Right kidney (tissue), 1 donor: Measurements from ENCODE around the gene MBD5.

Experiments
- DNase-seq: peaks from one replicate; pipeline ENCODE4 v3.0.0-alpha.2; 2016

The MBD5 gene

GRCh38 chr2:148221166-148221565 lies 200.3 kb downstream of the MBD5 start:
- DNase-seq, result no peak

GRCh38 chr2:148221926-148222325 lies 201.0 kb downstream of the MBD5 start:
- DNase-seq, result no peak

GRCh38 chr2:148231858-148232257 lies 211.0 kb downstream of the MBD5 start:
- DNase-seq, result no peak

DNA sequence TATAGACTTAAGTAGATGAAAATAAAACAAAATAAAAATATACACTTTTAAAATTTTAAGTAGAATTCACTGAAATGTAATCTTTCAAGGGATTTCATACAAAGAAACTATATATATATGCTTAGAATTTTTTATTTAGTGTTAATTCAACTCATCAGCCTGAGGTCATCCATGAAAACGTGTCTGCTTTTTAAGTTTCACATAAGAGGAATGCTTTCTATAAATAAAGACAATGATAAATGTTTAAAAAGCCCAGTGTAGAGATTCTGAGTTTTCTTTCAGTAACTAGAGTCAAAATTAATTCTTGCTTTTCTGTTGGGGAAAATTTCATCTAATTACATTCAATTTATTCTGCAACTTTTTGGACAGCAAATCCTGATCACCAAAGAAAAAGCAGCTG lies 213.3 kb downstream of the MBD5 start:
- DNase-seq, result no peak

- DNase-seq, result no peak
These were observed 217.0 kb downstream of the MBD5 start for GRCh38 chr2:148237911-148238310.

- DNase-seq, result no peak
These were observed 217.7 kb downstream of the MBD5 start for GRCh38 chr2:148238561-148238960.

DNA sequence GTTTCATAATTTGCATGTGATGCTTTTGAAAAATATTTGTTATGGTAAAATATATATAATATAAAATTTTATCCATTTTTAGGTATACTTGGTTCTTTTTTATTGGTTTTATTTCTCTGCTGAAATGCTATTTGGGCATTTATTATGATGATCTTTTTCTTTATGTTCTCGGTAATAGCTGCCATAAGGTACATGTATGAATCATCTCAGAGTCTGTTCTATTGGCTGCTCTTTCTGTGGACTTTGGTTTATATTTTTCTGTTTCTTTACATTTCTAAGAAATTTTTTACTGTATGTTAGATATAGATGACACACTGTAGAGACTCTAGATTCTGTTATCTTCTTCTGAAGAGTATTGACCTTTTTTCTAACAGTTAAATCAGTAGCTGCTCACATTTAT lies 219.9 kb downstream of the MBD5 start:
- no peak for DNase-seq

- DNase-seq, result no peak
These were observed 223.9 kb downstream of the MBD5 start for GRCh38 chr2:148244593-148245292.

GRCh38 chr2:148251993-148252392 lies 231.1 kb downstream of the MBD5 start:
- no peak for DNase-seq

DNA sequence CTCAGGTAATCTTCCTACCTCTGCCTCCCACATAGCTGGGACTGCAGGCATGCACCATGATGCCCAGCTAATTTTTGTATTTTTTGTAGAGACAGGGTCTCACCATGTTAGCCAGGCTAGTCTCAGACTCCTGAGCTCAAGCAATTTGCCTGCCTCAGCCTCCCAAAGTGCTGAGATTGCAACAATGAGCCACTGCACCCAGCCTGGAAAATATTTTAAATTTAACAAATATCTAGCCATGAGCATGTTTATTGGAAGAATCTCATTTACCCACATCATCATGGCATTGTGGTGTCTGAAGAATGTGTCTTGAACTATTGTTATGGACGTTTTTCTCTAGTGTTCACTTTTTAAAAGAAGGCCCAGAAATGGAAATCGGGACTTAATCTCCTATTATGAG lies 231.8 kb downstream of the MBD5 start:
- DNase-seq, result no peak

GRCh38 chr2:148253685-148254084 lies 232.8 kb downstream of the MBD5 start:
- no peak for DNase-seq

- DNase-seq, result no peak
These were observed 235.0 kb downstream of the MBD5 start for GRCh38 chr2:148255929-148256328.

DNA sequence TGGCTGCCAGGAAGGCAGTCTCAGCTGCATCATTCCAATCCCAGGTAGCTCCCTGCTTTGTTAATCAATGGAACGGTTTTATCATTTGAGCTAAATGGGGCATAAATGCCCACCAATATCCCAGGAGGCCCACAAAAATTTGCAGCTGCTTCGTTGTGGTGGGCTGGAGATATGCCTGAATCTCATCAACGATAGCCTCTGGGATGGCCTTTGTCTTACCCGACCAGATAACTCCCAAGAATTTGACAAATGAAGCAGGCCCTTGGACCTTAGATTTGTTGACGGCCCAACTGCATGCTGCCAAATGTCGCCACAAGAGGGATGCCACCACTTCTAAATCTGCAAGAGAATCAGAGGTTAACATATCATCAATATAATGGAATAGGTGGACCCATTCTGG lies 236.4 kb downstream of the MBD5 start:
- no peak for DNase-seq

DNA sequence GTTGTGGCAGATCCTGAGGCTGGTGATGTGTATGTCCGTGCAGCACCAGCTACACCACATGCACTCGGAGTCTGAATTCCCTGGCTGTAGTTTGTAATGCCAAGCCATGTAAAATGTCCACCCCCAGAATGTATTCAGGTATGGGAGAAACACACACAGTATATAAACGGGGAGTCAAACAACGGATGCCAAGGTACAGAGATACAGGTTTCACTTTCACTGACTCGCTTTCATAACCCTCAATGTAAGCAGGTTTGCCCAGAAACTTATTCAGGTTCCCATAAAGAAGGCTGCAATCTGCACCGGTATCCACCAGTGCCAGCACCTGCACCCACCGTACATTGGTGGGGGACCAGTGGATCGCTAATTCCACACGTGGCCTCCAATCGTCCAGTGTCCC lies 237.2 kb downstream of the MBD5 start:
- DNase-seq, result no peak

GRCh38 chr2:148259674-148260073 lies 238.8 kb downstream of the MBD5 start:
- DNase-seq, result no peak

DNA sequence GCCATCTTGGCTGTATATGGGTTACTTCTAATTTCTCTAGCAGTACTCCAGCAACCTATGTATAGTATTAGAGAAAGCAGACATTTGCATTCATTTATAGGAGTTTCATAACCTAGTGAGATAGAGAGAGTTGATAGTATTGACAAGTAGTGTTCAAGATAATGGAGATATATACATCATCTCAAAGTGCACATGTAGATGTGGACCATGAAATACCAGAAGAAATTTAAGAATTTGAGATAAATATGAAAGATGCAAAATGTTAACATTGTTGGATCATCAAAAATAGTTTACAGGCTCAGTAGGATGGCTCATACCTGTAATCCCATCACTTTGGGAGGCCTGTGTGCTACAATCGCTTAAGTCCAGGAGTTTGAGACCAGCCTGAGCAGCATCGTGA lies 243.0 kb downstream of the MBD5 start:
- DNase-seq, result no peak

DNA sequence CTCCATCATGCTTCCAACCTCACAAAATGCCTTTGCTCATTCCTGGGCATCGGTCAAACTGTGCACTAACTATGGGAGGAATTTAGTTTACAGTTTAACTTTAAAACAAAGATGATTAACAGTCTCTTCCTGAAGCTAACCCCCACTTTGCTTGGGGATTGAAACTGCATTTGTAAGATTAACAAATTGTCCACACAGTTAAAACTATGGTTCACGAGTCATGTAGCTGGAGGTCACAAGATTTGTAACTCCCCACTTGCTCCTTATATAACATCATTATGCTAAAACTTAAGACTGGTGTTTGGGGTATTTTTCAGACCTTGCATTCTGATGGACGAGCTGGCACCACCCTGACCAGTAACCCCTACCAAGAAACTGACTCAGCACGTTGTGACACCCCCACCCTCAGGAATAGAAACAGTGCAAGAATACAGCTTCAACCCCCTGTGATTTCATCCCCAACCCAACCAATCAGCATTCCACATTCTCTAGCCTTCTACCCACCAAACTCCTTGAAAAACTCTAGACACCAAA lies 252.3 kb downstream of the MBD5 start:
- DNase-seq, result peak; percentile 19

DNA sequence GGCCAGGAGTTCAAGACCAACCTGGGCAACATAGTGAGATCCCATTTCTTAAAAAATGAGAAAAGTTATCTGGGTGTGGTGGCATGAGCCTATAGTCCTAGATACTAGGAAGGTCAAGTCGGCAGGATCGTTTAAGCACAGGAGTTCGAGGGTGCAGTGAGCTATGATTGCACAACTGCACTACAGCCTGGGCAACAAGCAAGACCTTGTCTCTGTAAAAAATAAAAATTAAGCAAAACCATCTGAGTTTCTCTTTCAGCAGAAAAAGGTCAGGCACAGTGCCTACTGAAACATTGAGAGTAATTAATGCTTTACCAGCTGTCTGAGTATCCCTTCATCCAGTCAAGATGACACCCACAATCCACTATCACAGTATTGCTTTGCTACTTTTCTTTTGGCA lies 258.3 kb downstream of the MBD5 start:
- no peak for DNase-seq

DNA sequence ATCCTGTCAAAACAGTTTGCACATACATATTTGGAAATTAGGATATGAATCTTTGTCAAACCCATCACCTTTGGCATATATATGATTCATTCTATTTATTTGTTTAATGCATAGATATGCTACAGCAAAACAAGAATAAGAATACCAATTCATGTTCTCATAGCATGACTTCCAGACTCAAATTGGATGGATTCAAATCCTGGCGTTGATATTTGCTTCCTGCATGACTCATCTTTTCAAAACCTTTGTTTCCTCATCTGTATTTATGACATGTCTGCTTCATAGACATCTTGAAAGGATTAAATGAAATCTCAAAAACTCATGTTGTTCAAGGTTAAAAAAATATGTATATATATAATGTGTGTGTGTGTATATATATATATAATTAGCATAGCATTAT lies 261.3 kb downstream of the MBD5 start:
- no peak for DNase-seq

- no peak for DNase-seq
These were observed 271.5 kb downstream of the MBD5 start for GRCh38 chr2:148292431-148292830.

DNA sequence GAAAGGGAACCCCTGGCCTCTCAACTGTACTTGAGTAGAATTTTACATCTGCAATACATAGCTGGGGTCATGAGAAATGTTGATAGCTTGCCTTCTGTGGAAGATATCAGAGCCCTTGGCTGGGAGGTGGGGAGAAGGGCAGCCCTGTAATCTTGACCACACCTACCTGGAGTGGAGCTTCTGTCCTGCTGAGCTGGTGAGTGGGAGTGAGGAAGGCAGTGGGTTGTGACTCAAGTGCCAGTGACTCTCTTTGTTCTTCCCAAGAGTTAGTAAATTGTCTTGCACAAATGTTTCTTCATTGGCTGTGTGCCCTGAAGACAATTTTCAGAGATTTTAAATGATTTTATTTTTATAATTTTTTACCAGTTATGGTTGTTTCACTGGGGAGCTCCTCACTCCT lies 277.3 kb downstream of the MBD5 start:
- DNase-seq, result no peak

DNA sequence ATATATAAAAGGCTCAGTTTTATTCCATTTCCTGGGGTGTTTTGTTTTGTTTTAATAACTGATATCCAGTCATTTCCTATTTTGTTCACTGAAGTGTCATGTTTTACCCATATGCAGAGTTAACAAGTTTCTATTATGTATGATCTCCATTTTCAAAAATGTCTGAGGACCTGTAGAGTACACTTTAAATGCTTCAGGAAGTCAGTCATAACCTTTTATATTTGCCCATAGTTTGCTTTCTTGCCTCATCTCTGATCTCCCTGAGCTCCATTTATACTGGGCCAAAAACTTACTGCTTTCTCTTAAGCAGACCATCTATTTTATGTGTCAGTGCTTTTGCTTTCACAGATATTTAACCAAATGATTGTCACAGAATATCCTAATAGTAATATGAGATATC lies 278.7 kb downstream of the MBD5 start:
- DNase-seq, result no peak

- DNase-seq, result no peak
These were observed 279.7 kb downstream of the MBD5 start for GRCh38 chr2:148300544-148300943.

DNA sequence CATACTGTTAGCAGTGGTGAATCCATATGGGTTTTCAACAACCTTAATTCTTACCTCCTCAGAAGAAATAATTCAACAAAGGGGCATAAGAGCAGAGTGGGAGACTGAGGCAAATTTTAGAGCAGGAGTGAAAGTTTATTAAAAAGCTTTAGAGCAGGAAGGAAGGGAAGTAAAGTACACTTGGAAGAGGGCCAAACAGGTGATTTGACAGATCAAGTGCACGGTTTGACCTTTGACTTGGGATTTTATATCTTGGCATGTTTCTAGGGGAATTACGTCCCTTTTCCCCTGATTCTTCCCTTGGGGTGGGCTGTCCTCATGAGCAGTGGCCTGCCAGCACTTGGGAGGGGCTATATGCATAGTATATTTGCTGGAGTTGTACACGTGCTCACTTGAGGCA lies 280.5 kb downstream of the MBD5 start:
- no peak for DNase-seq

DNA sequence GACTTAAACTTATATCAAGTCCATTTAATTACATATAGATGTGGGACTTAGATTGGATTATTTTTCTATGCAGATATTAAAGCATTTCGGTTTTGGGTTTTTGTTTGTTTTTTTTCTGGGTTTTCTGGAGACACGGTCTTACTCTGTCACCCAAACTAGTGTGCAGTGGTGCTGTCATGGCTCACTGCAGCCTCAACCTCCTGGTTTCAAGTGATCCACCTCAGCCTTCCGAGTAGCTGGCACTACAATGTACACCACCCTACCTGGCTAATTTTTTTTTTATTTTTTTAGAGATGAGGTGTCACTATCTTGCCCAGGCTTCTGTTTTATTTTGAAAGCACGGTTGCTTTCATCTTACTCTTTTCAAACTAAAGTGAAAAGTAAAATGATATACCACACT lies 281.6 kb downstream of the MBD5 start:
- no peak for DNase-seq
